ELR (cell line): ENCODE data around the gene EXD3.

Source experiments
- DNase-seq: peaks from one replicate; pipeline ENCODE4 v3.0.0-alpha.2; 2015; ENCODE audit warnings: low read depth

EXD3 gene

GRCh38 chr9:137272241-137273094 is 150.5 kb downstream of the EXD3 start:
- DNase-seq, result no peak

- no peak for DNase-seq
These were observed 151.3 kb downstream of the EXD3 start for GRCh38 chr9:137271696-137272076.

GRCh38 chr9:137270929-137271695 is 151.8 kb downstream of the EXD3 start:
- DNase-seq, result no peak

- no peak for DNase-seq
These were observed 153.7 kb downstream of the EXD3 start for GRCh38 chr9:137269231-137269772.

- DNase-seq, result no peak
These were observed 154.3 kb downstream of the EXD3 start for GRCh38 chr9:137268538-137269201.

GRCh38 chr9:137267933-137268355 is 155.0 kb downstream of the EXD3 start:
- peak; percentile 39 for DNase-seq

GRCh38 chr9:137266585-137267453 is 156.1 kb downstream of the EXD3 start:
- no peak for DNase-seq

GRCh38 chr9:137266162-137266527 is 156.8 kb downstream of the EXD3 start:
- no peak for DNase-seq

- no peak for DNase-seq
These were observed 157.3 kb downstream of the EXD3 start for GRCh38 chr9:137265496-137266161.

- no peak for DNase-seq
These were observed 158.9 kb downstream of the EXD3 start for GRCh38 chr9:137264067-137264466.

GRCh38 chr9:137263506-137263905 is 159.5 kb downstream of the EXD3 start:
- DNase-seq, result no peak

GRCh38 chr9:137262909-137263285 is 160.1 kb downstream of the EXD3 start:
- DNase-seq, result no peak

- DNase-seq, result peak; percentile 54
These were observed 160.6 kb downstream of the EXD3 start for GRCh38 chr9:137262173-137262908.
